ENCODE data around the gene SLC22A31.
"Not testable (repeated sequence)": the region's sequence is repeated elsewhere in the genome, so short reads cannot be mapped to it uniquely, and the experiment has no call there.

Gene SLC22A31

GRCh38 chr16:89192956-89193575 is 7.3 kb downstream of the SLC22A31 start:
- peak; percentile 80 for DNase-seq

- peak; percentile 86 for DNase-seq
Measured at GRCh38 chr16:89192186-89192955, 8.0 kb downstream of the SLC22A31 start.

GRCh38 chr16:89191901-89192185 is 8.5 kb downstream of the SLC22A31 start:
- no peak for DNase-seq

- no peak for DNase-seq
Measured at GRCh38 chr16:89191033-89191900, 9.1 kb downstream of the SLC22A31 start.

GRCh38 chr16:89190150-89190958 is 10.0 kb downstream of the SLC22A31 start:
- no peak for DNase-seq

- no peak for DNase-seq
Measured at GRCh38 chr16:89189358-89190025, 10.8 kb downstream of the SLC22A31 start.

- not testable (repeated sequence) for DNase-seq
Measured at GRCh38 chr16:89188471-89189357, 11.6 kb downstream of the SLC22A31 start.

- DNase-seq: no peak
Measured at GRCh38 chr16:89187770-89188392, 12.5 kb downstream of the SLC22A31 start.

GRCh38 chr16:89187032-89187769 is 13.1 kb downstream of the SLC22A31 start:
- no peak for DNase-seq

GRCh38 chr16:89186593-89187031 is 13.7 kb downstream of the SLC22A31 start:
- not testable (repeated sequence) for DNase-seq

- not testable (repeated sequence) for DNase-seq
Measured at GRCh38 chr16:89185887-89186592, 14.3 kb downstream of the SLC22A31 start.

- no peak for DNase-seq
Measured at GRCh38 chr16:89184933-89185794, 15.2 kb downstream of the SLC22A31 start.

- DNase-seq: no peak
Measured at GRCh38 chr16:89184677-89184932, 15.7 kb downstream of the SLC22A31 start.

- DNase-seq: no peak
Measured at GRCh38 chr16:89183975-89184676, 16.2 kb downstream of the SLC22A31 start.

- DNase-seq: no peak
Measured at GRCh38 chr16:89183463-89183862, 16.9 kb downstream of the SLC22A31 start.

GRCh38 chr16:89179656-89180315 is 20.6 kb downstream of the SLC22A31 start:
- DNase-seq: no peak

GRCh38 chr16:89179148-89179484 is 21.2 kb downstream of the SLC22A31 start:
- no peak for DNase-seq
